GM12873 (cell line): ENCODE results near the gene TEX35.

Experiments
- CTCF ChIP-seq: IDR thresholded peaks from 2 replicates; pipeline ENCODE4 v1.5.1; 2012; ENCODE audit warnings: low read depth, mild to moderate bottlenecking, moderate library complexity, low read length, control low read depth; ENCODE audit not compliant: insufficient read depth; ENCODE audit errors: missing control alignments

Gene TEX35

GRCh38 chr1:178477373-178477772 is 35.5 kb upstream of the TEX35 start:
- TF ChIP-seq CTCF, result no peak

DNA sequence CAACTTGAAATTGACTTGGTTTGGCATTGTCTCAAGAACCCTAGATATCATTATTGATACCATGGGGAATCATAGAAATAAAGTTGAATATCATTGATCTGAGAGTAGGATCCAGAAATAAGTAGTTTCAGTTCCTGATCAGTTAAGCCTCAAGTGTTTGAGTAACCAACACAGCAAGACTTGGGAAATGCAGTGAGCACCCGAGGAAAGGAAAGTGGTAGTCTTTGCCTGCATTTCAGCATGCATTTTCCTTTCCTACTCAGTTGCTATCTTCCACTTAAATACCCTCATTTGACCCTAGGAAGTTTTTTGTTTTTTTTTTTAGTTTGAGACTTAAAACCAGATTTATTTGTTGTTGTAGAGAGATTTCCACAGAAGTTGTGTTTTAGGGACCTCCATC is 35.1 kb upstream of the TEX35 start:
- TF ChIP-seq CTCF, result no peak

- no peak for TF ChIP-seq CTCF
Observed at GRCh38 chr1:178483251-178483957, 29.5 kb upstream of the TEX35 start.

GRCh38 chr1:178484698-178485225 is 28.1 kb upstream of the TEX35 start:
- TF ChIP-seq CTCF, result no peak

DNA sequence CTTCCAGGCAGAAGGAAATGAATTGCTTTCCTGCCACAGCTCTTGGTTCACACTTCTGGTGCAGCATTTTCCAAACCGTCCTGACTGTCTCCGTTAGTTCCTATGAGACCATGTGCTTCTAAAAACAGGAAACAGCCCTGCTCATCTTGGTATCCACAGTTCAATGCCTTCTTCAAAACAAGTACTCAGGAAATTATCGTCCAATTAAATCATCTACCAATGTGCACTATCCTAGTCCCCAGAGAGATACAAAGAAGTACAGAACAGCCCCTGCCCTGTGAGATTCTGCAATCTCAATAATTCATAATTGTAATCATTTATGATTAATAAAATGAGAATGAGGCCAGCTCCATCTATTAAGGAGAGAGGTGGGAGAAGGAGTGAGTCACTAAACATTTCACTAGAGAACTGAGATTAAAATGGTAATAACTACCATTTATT is 27.3 kb upstream of the TEX35 start:
- no peak for TF ChIP-seq CTCF

GRCh38 chr1:178486100-178487069 is 26.5 kb upstream of the TEX35 start:
- TF ChIP-seq CTCF, result no peak

- no peak for TF ChIP-seq CTCF
Observed at GRCh38 chr1:178487070-178487615, 25.8 kb upstream of the TEX35 start.
